ENCODE measurements around the gene PDF. TPM values are rescaled to one million over a fixed set of nuclear protein-coding genes. Genes with fewer than 3 reads are reported as not detected.

The PDF gene
- total and polyA plus RNA-seq, 2 of the 13 experiments (the other 11 are each of a cell fraction or from before 2014, with no cell fraction given): 12.4 to 48.8 TPM

GRCh38 chr16:69325784-69326171 lies 4.6 kb downstream of the PDF start (continued):
- TF ChIP-seq ZNF687 (CRISPR knock-in tag; IDR thresholded peaks at IDR 0.05) (peak; percentile 68; the same call in 1 of the 2 replicates), ZNF781 (CRISPR knock-in tag; IDR thresholded peaks at IDR 0.05; ENCODE audit: borderline replicate concordance, not compliant biosample characterization) (no peak), SOX5 (CRISPR knock-in tag; IDR thresholded peaks at IDR 0.05; ENCODE audit: borderline replicate concordance) (no peak), STAG1 (CRISPR knock-in tag; IDR thresholded peaks at IDR 0.05) (no peak), ZNF597 (CRISPR knock-in tag; IDR thresholded peaks at IDR 0.05) (no peak), ZNF639 (CRISPR knock-in tag; conservative IDR thresholded peaks at IDR 0.05) (no peak), ATF7 (IDR thresholded peaks at IDR 0.05) (no peak), ATF7 (CRISPR knock-in tag; IDR thresholded peaks at IDR 0.05) (no peak), MEIS2 (CRISPR knock-in tag; IDR thresholded peaks at IDR 0.05) (0 out of 2 replicates have a peak, but pooled peaks have one; percentile 44), ZNF205 (CRISPR knock-in tag; IDR thresholded peaks at IDR 0.05) (0 out of 2 replicates have a peak, but pooled peaks have one; percentile 6), HNF4A (CRISPR knock-in tag; IDR thresholded peaks at IDR 0.05) (peak; percentile 27; the same call in 1 of the 2 replicates), PITX1 (CRISPR knock-in tag; IDR thresholded peaks at IDR 0.05) (no peak), NFRKB (IDR thresholded peaks at IDR 0.05) (no peak), ZNF572 (CRISPR knock-in tag; IDR thresholded peaks at IDR 0.05) (peak; percentile 45; the same call in 1 of the 2 replicates), RAD51 (IDR thresholded peaks at IDR 0.05; ENCODE audit: borderline replicate concordance) (no peak), JUN (CRISPR knock-in tag; IDR thresholded peaks at IDR 0.05) (no peak), HES4 (CRISPR knock-in tag; IDR thresholded peaks at IDR 0.05; ENCODE audit: borderline replicate concordance) (no peak), PAWR (CRISPR knock-in tag; IDR thresholded peaks at IDR 0.05; ENCODE audit: borderline replicate concordance) (no peak), TSC22D2 (CRISPR knock-in tag; IDR thresholded peaks at IDR 0.05; ENCODE audit: borderline replicate concordance) (no peak), PBX2 (CRISPR knock-in tag; IDR thresholded peaks at IDR 0.05) (no peak), BCL6 (CRISPR knock-in tag; IDR thresholded peaks at IDR 0.05) (no peak), ARNT2 (CRISPR knock-in tag; IDR thresholded peaks at IDR 0.05; ENCODE audit: low read depth) (0 out of 2 replicates have a peak, but pooled peaks have one; percentile 39), ZNF839 (CRISPR knock-in tag; IDR thresholded peaks at IDR 0.05; ENCODE audit: borderline replicate concordance) (no peak)
